ENCODE measurements around the gene CROCC. TPM values are rescaled to one million over a fixed set of nuclear protein-coding genes. Genes with fewer than 3 reads are reported as not detected.
"Not testable (repeated sequence)": the region's sequence is repeated elsewhere in the genome, so short reads cannot be mapped to it uniquely, and the experiment has no call there.

Gene CROCC
- total RNA-seq, 1 donor from 2014 or later: 34.5 TPM

DNA sequence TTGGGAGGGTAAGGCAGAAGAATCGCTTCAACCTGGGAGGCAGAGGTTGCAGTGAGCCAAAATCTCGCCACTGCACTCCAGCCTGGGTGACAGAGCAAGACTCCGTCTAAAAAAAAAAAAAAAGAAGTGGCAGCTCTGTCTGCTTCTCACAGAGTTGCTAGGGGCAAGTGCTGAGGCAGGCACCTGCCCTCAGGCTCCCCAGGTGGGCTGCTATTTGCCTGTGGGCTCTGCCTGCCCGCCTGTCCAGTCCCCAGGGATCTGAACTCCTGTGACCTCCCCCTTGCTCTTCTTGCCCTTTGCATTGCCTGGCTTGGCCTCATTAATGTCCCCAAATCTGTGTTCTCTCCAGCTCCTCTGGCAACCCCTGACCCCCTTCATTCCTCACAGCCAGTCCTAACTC is 30.6 kb downstream of the CROCC start:
- not testable (repeated sequence) for H3K9me3 Mint-ChIP-seq (ENCODE audit: unreplicated experiment); H3K4me3 Mint-ChIP-seq (ENCODE audit: unreplicated experiment); H3K27ac Mint-ChIP-seq (ENCODE audit: unreplicated experiment); H3K36me3 Mint-ChIP-seq (ENCODE audit: unreplicated experiment); H3K27me3 Mint-ChIP-seq (ENCODE audit: unreplicated experiment); H3K4me1 Mint-ChIP-seq (ENCODE audit: unreplicated experiment); DNase-seq (ENCODE audit: extremely low spot score, unreplicated experiment)

DNA sequence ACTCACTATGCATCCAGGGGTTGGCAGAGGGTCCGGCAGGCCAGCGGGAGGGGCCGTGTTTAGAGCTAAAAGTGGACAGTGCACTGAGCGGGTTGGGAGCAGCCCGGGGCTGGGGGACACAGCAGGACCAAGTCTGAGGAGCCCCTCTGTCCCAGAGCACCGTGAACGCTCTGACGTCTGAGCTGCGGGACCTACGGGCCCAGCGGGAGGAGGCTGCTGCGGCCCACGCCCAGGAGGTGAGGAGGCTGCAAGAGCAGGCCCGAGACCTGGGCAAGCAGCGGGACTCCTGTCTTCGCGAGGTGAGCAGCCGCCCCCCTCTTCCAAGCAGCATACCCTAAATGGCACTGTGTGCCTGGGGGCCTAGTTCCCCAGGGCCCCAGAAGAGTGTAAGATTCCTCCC is 32.8 kb downstream of the CROCC start:
- H3K36me3 Mint-ChIP-seq (ENCODE audit: unreplicated experiment): no peaks in the 10 kb centered on the region

DNA sequence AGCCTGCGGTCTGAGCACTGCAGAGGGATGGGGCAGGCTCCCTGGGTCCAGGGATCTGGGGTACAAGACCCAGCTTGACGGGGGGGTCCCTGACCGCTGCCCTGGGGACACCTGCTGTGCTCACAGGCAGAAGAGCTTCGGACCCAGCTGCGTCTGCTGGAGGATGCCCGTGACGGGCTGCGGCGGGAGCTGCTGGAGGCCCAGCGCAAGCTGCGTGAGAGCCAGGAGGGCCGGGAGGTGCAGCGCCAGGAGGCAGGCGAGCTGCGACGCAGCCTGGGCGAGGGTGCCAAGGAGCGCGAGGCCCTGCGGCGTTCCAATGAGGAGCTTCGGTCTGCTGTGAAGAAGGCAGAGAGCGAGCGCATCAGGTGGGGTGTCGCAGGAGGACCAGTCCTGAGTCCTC is 33.5 kb downstream of the CROCC start:
- no peaks in the 10 kb centered on the region for H3K27me3 Mint-ChIP-seq (ENCODE audit: unreplicated experiment)
- no peaks in the 10 kb centered on the region for H3K36me3 Mint-ChIP-seq (ENCODE audit: unreplicated experiment)
- TF ChIP-seq, protein P1, sequence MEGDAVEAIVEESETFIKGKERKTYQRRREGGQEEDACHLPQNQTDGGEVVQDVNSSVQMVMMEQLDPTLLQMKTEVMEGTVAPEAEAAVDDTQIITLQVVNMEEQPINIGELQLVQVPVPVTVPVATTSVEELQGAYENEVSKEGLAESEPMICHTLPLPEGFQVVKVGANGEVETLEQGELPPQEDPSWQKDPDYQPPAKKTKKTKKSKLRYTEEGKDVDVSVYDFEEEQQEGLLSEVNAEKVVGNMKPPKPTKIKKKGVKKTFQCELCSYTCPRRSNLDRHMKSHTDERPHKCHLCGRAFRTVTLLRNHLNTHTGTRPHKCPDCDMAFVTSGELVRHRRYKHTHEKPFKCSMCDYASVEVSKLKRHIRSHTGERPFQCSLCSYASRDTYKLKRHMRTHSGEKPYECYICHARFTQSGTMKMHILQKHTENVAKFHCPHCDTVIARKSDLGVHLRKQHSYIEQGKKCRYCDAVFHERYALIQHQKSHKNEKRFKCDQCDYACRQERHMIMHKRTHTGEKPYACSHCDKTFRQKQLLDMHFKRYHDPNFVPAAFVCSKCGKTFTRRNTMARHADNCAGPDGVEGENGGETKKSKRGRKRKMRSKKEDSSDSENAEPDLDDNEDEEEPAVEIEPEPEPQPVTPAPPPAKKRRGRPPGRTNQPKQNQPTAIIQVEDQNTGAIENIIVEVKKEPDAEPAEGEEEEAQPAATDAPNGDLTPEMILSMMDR (IDR thresholded peaks at IDR 0.05): no peak
- no peak overlapping the region for H3K27ac Mint-ChIP-seq (ENCODE audit: unreplicated experiment)
- no peak overlapping the region for H3K4me3 Mint-ChIP-seq (ENCODE audit: unreplicated experiment)
- no peak for DNase-seq (ENCODE audit: extremely low spot score, unreplicated experiment)
- no peaks in the 10 kb centered on the region for H3K9me3 Mint-ChIP-seq (ENCODE audit: unreplicated experiment)
- peaks cover 6% of the 10 kb centered on the region for H3K4me1 Mint-ChIP-seq (ENCODE audit: unreplicated experiment)

More for the DNA sequence above, 32.8 kb downstream of the CROCC start:
- Mint-ChIP-seq H3K27ac (ENCODE audit: unreplicated experiment) (no peak overlapping the region), H3K4me3 (ENCODE audit: unreplicated experiment) (no peak overlapping the region), H3K9me3 (ENCODE audit: unreplicated experiment) (no peaks in the 10 kb centered on the region), H3K4me1 (ENCODE audit: unreplicated experiment) (peaks cover 5% of the 10 kb centered on the region), H3K27me3 (ENCODE audit: unreplicated experiment) (no peaks in the 10 kb centered on the region)
- TF ChIP-seq, protein P1 (IDR thresholded peaks at IDR 0.05): no peak
- DNase-seq (ENCODE audit: extremely low spot score, unreplicated experiment): no peak

DNA sequence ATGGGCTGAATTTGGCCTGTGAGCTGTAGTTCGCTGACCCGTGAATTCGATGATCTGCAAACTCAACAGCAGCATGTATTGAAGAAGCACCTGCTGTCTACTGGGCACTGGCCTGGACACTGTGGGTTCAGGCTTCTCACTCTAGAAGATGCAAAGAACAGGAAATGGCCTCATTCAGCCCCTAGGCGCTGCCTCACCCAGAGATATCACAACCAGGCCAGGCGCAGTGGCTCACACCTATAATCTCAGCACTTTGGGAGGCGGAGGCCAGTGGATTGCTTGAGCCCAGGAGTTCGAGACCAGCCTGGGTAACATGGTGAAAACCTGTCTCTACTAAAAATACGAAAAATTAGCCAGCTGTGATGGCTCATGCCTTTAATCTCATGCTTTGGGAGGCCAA is 35.0 kb downstream of the CROCC start:
- Mint-ChIP-seq H3K36me3 (ENCODE audit: unreplicated experiment) (no peaks in the 10 kb centered on the region), H3K4me3 (ENCODE audit: unreplicated experiment) (no peak overlapping the region), H3K27ac (ENCODE audit: unreplicated experiment) (no peak overlapping the region), H3K9me3 (ENCODE audit: unreplicated experiment) (no peaks in the 10 kb centered on the region), H3K4me1 (ENCODE audit: unreplicated experiment) (peaks cover 12% of the 10 kb centered on the region), H3K27me3 (ENCODE audit: unreplicated experiment) (no peaks in the 10 kb centered on the region)
- TF ChIP-seq, protein P1 (IDR thresholded peaks at IDR 0.05): no peak
- no peak for DNase-seq (ENCODE audit: extremely low spot score, unreplicated experiment)

DNA sequence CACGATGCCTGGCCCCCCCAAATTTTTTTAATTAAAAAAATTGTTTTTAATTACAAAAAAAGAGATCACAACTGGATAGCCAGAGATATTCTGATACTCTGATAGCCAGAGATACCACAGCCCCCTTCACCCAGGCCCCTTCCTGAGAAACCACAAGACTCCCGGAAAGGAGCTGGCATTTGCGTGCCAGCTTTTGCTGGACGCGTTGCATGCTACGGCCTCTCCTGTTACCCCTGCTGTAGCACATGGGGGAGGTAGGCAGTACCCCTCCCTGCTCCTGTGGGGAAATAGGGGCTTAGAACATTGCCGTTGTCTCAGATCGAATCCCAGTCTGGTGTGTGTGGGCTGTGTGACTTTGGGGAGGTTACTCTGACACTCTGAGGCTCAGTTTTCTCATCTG is 36.0 kb downstream of the CROCC start:
- Mint-ChIP-seq H3K4me3 (ENCODE audit: unreplicated experiment) (no peak overlapping the region), H3K36me3 (ENCODE audit: unreplicated experiment) (no peaks in the 10 kb centered on the region), H3K4me1 (ENCODE audit: unreplicated experiment) (peaks cover 10% of the 10 kb centered on the region), H3K27ac (ENCODE audit: unreplicated experiment) (no peak overlapping the region), H3K9me3 (ENCODE audit: unreplicated experiment) (no peaks in the 10 kb centered on the region), H3K27me3 (ENCODE audit: unreplicated experiment) (no peaks in the 10 kb centered on the region)
- DNase-seq (ENCODE audit: extremely low spot score, unreplicated experiment): no peak
- TF ChIP-seq, protein P1 (IDR thresholded peaks at IDR 0.05): no peak

DNA sequence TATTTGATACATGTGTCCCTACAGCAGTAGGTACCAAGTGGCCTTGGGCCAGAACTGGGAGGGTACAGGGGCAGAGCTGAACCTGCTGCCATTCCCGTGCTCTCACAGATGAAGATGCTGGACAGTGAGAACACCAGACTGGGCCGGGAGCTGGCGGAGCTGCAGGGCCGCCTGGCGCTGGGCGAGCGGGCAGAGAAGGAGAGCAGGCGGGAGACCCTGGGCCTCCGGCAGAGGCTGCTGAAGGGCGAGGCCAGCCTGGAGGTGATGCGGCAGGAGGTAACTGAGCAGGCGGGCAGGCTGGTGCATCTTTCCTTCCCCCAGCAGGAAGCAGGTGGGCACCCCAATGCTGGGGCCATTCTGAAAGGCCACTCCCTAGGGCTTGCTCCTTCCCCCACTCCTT is 36.7 kb downstream of the CROCC start:
- no peak for DNase-seq (ENCODE audit: extremely low spot score, unreplicated experiment)
- Mint-ChIP-seq H3K9me3 (ENCODE audit: unreplicated experiment) (no peaks in the 10 kb centered on the region), H3K27me3 (ENCODE audit: unreplicated experiment) (no peaks in the 10 kb centered on the region), H3K36me3 (ENCODE audit: unreplicated experiment) (no peaks in the 10 kb centered on the region), H3K4me3 (ENCODE audit: unreplicated experiment) (no peak overlapping the region), H3K27ac (ENCODE audit: unreplicated experiment) (no peak overlapping the region), H3K4me1 (ENCODE audit: unreplicated experiment) (peaks cover 9% of the 10 kb centered on the region)
- TF ChIP-seq, protein P1 (IDR thresholded peaks at IDR 0.05): no peak
